HCT116 (cell line): Measurements from ENCODE around the gene OR6C76. TPM values are rescaled to one million over a fixed set of nuclear protein-coding genes. Genes with fewer than 3 reads are reported as not detected.

Experiments used
- ATAC-seq: fragments of 200-7000 bp; cut with Tn5 transposase; 2 replicates; pipeline ENCODE4 v1.9.1; 2020; ENCODE audit warnings: mild to moderate bottlenecking, moderate library complexity
- BruUV-seq: library from RNA; stranded (reverse); fragments of 400-500 nt; replicated peaks from 2 replicates; lab custom pipeline; 2021; lab: Mats Ljungman, UMichigan
- CTCF ChIA-PET: fragments of 300-600 bp; sonication (Branson Sonifier 250); formaldehyde crosslinking; loops from one replicate; lab custom pipeline; 2021; ENCODE audit warnings: antibody characterized with exemption; lab: Charles Lee
- POLR2A ChIA-PET: fragments of 300-600, 350-600 bp; sonication (Branson Sonifier 250); formaldehyde crosslinking; loops from one replicate; lab custom pipeline; 2021; ENCODE audit warnings: antibody characterized with exemption; lab: Charles Lee
- RAD21 ChIA-PET, 2 experiments: fragments of 300-600 bp; sonication (Branson Sonifier 250); formaldehyde crosslinking; loops; one replicate each; lab custom pipeline; 2023; ENCODE audit warnings: low total read pairs in 2 of 2; ENCODE audit not compliant: uncharacterized antibody in 2 of 2, unreplicated experiment in 2 of 2, low non-redundant PET in 1 of 2; lab: Charles Lee
- DNase-seq: peaks from one replicate; pipeline ENCODE4 v3.0.0-alpha.2; 2010; ENCODE audit warnings: low read depth, low spot score
- H2AFZ ChIP-seq: fragments of 200-600 bp; shearing (Covaris generic), sonication (generic); 2 replicates; pipeline ENCODE4 v1.6.1; 2017; ENCODE audit warnings: low read depth, mixed run types, mixed read lengths, antibody characterized with exemption, low read length; ENCODE audit not compliant: poor library complexity, severe bottlenecking
- H3K27ac ChIP-seq: 2 replicates; pipeline ENCODE4 v1.5.1; 2012; ENCODE audit warnings: low read depth, low read length
- H3K27me3 ChIP-seq: fragments of 200-600 bp; sonication (generic); 2 replicates; pipeline ENCODE4 v1.6.1; 2016; ENCODE audit warnings: mixed run types, low read length, mixed read lengths; ENCODE audit not compliant: insufficient read depth
- H3K36me3 ChIP-seq, 2 experiments: fragments of 200-500 bp in 1 of 2; fragments of 200-600 bp in 1 of 2; sonication (Bioruptor generic) in 1 of 2; sonication (generic) in 1 of 2; 2 replicates each; pipeline versions ENCODE4 v1.5.1 to v1.6.1; 2014 to 2016; ENCODE audit warnings: low read length in 2 of 2, inconsistent platforms in 1 of 2, mixed read lengths in 1 of 2, mixed run types in 1 of 2; ENCODE audit not compliant: insufficient read depth in 2 of 2, control insufficient read depth in 1 of 2
- H3K4me1 ChIP-seq, 2 experiments: fragments of 200-600 bp in 1 of 2; sonication (generic) in 1 of 2; 2 replicates each; pipeline versions ENCODE4 v1.5.1 to v1.6.1; 2012 to 2017; ENCODE audit warnings: low read length in 2 of 2, inconsistent platforms in 1 of 2, mild to moderate bottlenecking in 1 of 2, mixed read lengths in 1 of 2, mixed run types in 1 of 2, moderate library complexity in 1 of 2; ENCODE audit not compliant: insufficient read depth in 2 of 2, control insufficient read depth in 1 of 2
- H3K4me2 ChIP-seq: fragments of 200-600 bp; sonication (generic); 2 replicates; pipeline ENCODE4 v1.6.1; 2017; ENCODE audit warnings: mixed run types, low read length, mixed read lengths
- H3K4me3 ChIP-seq, 2 experiments: fragments of 200-600 bp in 1 of 2; sonication (generic) in 1 of 2; replicated peaks in 1 of 2; 2 replicates each; pipeline ENCODE4 v1.5.1; 2011 to 2016; ENCODE audit warnings: low read length in 2 of 2, control low read depth in 1 of 2, low read depth in 1 of 2, mild to moderate bottlenecking in 1 of 2, mixed read lengths in 1 of 2, mixed run types in 1 of 2
- H3K79me2 ChIP-seq: fragments of 200-600 bp; sonication (generic); 2 replicates; pipeline ENCODE4 v1.6.1; 2017; ENCODE audit warnings: mild to moderate bottlenecking, mixed run types, low read length, moderate library complexity, mixed read lengths; ENCODE audit not compliant: insufficient read depth
- H3K9ac ChIP-seq: fragments of 200-600 bp; sonication (generic); 2 replicates; pipeline ENCODE4 v1.6.1; 2016; ENCODE audit warnings: low read length, mixed read lengths
- H3K9me2 ChIP-seq: fragments of 200-600 bp; sonication (generic), shearing (Covaris generic); 2 replicates; pipeline ENCODE4 v1.6.1; 2017; ENCODE audit warnings: mixed run types, mild to moderate bottlenecking, moderate library complexity; ENCODE audit not compliant: insufficient read depth
- H3K9me3 ChIP-seq, 2 experiments: fragments of 200-500 bp in 1 of 2; fragments of 200-600 bp in 1 of 2; sonication (Bioruptor generic) in 1 of 2; sonication (generic) in 1 of 2; 2 replicates each; pipeline ENCODE4 v1.6.1; 2014 to 2017; ENCODE audit warnings: low read length in 2 of 2, mixed read lengths in 2 of 2, inconsistent platforms in 1 of 2, low read depth in 1 of 2, mild to moderate bottlenecking in 1 of 2, mixed run types in 1 of 2, moderate library complexity in 1 of 2; ENCODE audit not compliant: control insufficient read depth in 1 of 2, insufficient read depth in 1 of 2
- H4K20me1 ChIP-seq: fragments of 200-600 bp; sonication (generic), shearing (Covaris generic); 2 replicates; pipeline ENCODE4 v1.6.1; 2017; ENCODE audit warnings: mixed run types, mild to moderate bottlenecking, moderate library complexity; ENCODE audit not compliant: insufficient read depth
- SRF ChIP-seq: IDR thresholded peaks from 2 replicates; pipeline ENCODE4 v1.6.1; 2012; ENCODE audit warnings: low read depth
- intact Hi-C: fragments of 100-400 bp; cut with micrococcal nuclease; formaldehyde crosslinking; loops from 2 replicates; pipeline ENCODE4 v1.10.0; 2022
- total RNA-seq: library from RNA; stranded (reverse); gene quantifications from one replicate; pipeline ENCODE4 v1.2.1, GENCODE V29; 2021; ENCODE audit not compliant: unreplicated experiment
- TF ChIP-seq, protein P1 (sequence below), 3 experiments: fragments of 200-600 bp in 1 of 3; sonication (generic) in 1 of 3; IDR thresholded peaks in 2 of 3; conservative IDR thresholded peaks in 1 of 3; 2 replicates each; pipeline ENCODE4 v1.5.1; 2012 to 2017; ENCODE audit warnings: low read depth in 2 of 3, low read length in 2 of 3, antibody characterized with exemption in 1 of 3, borderline replicate concordance in 1 of 3, control low read depth in 1 of 3, mild to moderate bottlenecking in 1 of 3, mixed read lengths in 1 of 3, mixed run types in 1 of 3, moderate library complexity in 1 of 3; ENCODE audit not compliant: insufficient read depth in 1 of 3
- TF ChIP-seq, protein P2 (sequence below): IDR thresholded peaks from 2 replicates; pipeline ENCODE4 v1.6.1; 2012; ENCODE audit warnings: low read depth

Gene OR6C76
- total RNA-seq, 1 experiment from 2014 or later = not detected

DNA sequence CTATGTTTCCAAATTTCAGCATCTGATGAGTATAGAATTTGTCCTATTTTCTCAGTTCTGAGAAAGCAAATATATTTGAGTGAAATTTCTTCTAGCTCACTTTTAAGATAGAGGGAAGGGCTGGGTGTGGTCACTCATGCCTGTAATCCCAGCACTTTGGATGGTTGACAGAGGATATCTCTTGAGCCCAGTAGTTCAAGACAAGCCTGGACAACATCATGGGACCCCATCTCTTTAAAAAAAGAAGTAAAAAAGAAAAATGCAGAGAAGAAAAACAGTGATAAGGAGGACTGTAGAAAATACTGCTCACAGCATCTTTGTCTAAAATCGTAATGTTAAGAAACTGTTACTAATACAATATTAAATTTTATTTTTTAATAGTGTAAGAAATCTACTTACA lies 46.2 kb downstream of the OR6C76 start:
- BruUV-seq = no TSS peak
- ChIA-PET RAD21 (no interaction called here), CTCF (no interaction called here), POLR2A (no interaction called here)
- Histone ChIP-seq H3K4me2 (no peak overlapping the region), H3K9me3 (no peaks in the 10 kb centered on the region), H3K79me2 (no peaks in the 10 kb centered on the region), H2AFZ (no peak overlapping the region), H3K27me3 (peaks cover 12% of the 10 kb centered on the region), H3K4me1 (no peaks in the 10 kb centered on the region), H3K9me2 (no peaks in the 10 kb centered on the region), H3K36me3 (no peaks in the 10 kb centered on the region), H3K9ac (no peak overlapping the region), H3K27ac (no peak overlapping the region), H3K4me3 (no peak overlapping the region), H4K20me1 (no peaks in the 10 kb centered on the region)
- no peak for DNase-seq
- intact Hi-C loops = no loop called here
- TF ChIP-seq, protein P1, sequence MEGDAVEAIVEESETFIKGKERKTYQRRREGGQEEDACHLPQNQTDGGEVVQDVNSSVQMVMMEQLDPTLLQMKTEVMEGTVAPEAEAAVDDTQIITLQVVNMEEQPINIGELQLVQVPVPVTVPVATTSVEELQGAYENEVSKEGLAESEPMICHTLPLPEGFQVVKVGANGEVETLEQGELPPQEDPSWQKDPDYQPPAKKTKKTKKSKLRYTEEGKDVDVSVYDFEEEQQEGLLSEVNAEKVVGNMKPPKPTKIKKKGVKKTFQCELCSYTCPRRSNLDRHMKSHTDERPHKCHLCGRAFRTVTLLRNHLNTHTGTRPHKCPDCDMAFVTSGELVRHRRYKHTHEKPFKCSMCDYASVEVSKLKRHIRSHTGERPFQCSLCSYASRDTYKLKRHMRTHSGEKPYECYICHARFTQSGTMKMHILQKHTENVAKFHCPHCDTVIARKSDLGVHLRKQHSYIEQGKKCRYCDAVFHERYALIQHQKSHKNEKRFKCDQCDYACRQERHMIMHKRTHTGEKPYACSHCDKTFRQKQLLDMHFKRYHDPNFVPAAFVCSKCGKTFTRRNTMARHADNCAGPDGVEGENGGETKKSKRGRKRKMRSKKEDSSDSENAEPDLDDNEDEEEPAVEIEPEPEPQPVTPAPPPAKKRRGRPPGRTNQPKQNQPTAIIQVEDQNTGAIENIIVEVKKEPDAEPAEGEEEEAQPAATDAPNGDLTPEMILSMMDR (IDR thresholded peaks at IDR 0.05 in 2 of 3, conservative IDR thresholded peaks at IDR 0.05 in 1 of 3; ENCODE audit: borderline replicate concordance in 1 of 3, insufficient read depth in 1 of 3, low read depth in 2 of 3, low read length in 2 of 3) = no peak
- TF ChIP-seq, protein P2, sequence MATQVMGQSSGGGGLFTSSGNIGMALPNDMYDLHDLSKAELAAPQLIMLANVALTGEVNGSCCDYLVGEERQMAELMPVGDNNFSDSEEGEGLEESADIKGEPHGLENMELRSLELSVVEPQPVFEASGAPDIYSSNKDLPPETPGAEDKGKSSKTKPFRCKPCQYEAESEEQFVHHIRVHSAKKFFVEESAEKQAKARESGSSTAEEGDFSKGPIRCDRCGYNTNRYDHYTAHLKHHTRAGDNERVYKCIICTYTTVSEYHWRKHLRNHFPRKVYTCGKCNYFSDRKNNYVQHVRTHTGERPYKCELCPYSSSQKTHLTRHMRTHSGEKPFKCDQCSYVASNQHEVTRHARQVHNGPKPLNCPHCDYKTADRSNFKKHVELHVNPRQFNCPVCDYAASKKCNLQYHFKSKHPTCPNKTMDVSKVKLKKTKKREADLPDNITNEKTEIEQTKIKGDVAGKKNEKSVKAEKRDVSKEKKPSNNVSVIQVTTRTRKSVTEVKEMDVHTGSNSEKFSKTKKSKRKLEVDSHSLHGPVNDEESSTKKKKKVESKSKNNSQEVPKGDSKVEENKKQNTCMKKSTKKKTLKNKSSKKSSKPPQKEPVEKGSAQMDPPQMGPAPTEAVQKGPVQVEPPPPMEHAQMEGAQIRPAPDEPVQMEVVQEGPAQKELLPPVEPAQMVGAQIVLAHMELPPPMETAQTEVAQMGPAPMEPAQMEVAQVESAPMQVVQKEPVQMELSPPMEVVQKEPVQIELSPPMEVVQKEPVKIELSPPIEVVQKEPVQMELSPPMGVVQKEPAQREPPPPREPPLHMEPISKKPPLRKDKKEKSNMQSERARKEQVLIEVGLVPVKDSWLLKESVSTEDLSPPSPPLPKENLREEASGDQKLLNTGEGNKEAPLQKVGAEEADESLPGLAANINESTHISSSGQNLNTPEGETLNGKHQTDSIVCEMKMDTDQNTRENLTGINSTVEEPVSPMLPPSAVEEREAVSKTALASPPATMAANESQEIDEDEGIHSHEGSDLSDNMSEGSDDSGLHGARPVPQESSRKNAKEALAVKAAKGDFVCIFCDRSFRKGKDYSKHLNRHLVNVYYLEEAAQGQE = no peak
- TF ChIP-seq SRF = no peak
- ATAC-seq = no peak

Other genes with a start within 250 kb of the OR6C76 start
- gene OR10A7, start 205.2 kb upstream of the OR6C76 start, total RNA-seq = not detected
- gene OR6C74, start 181.6 kb upstream of the OR6C76 start, total RNA-seq = not detected
- not detected for gene OR6C6, start 129.7 kb upstream of the OR6C76 start, total RNA-seq
- gene OR6C1, start 111.9 kb upstream of the OR6C76 start, total RNA-seq = not detected
- not detected for gene OR6C3, start 95.5 kb upstream of the OR6C76 start, total RNA-seq
- not detected for gene OR6C75, start 63.3 kb upstream of the OR6C76 start, total RNA-seq
- not detected for gene OR6C65, start 25.7 kb upstream of the OR6C76 start, total RNA-seq
- not detected for gene OR6C2, start 17.8 kb downstream of the OR6C76 start, total RNA-seq
- not detected for gene OR6C70, start 43.9 kb downstream of the OR6C76 start, total RNA-seq
- not detected for gene OR6C68, start 66.1 kb downstream of the OR6C76 start, total RNA-seq
- gene OR6C4, start 123.3 kb downstream of the OR6C76 start, total RNA-seq = not detected
- gene OR2AP1, start 146.2 kb downstream of the OR6C76 start, total RNA-seq = not detected
- not detected for gene OR10P1, start 210.6 kb downstream of the OR6C76 start, total RNA-seq